ENCODE data around the gene GTF3C5. TPM values are rescaled to one million over a fixed set of nuclear protein-coding genes. Genes with fewer than 3 reads are reported as not detected.

The GTF3C5 gene
- total and polyA plus RNA-seq, 9 of the 15 experiments (the other 6 are each of a cell fraction or from before 2014, with no cell fraction given) = 3.8 to 118 (median 83.7) TPM

GRCh38 chr9:133058550-133059320 lies 27.9 kb downstream of the GTF3C5 start (continued):
- TF ChIP-seq ZNF609 (CRISPR knock-in tag; IDR thresholded peaks at IDR 0.05; ENCODE audit: borderline replicate concordance) (no peak), YBX1 (IDR thresholded peaks at IDR 0.05) (no peak), MCM7 (IDR thresholded peaks at IDR 0.05) (no peak), DPF2 (IDR thresholded peaks at IDR 0.05) (peak; percentile 65; the same call in 1 of the 2 replicates), GTF2F1 (IDR thresholded peaks at IDR 0.05; ENCODE audit: low read depth, low read length) (no peak), SLC30A9 (CRISPR knock-in tag; IDR thresholded peaks at IDR 0.05) (no peak), ZNF282 (CRISPR knock-in tag; IDR thresholded peaks at IDR 0.05) (no peak), KAT2B (IDR thresholded peaks at IDR 0.05; ENCODE audit: low read depth, low read length) (no peak), ASH1L (IDR thresholded peaks at IDR 0.05; ENCODE audit: borderline replicate concordance, low read depth, partially characterized antibody) (no peak), CCNT2 (IDR thresholded peaks at IDR 0.05; ENCODE audit: borderline replicate concordance, extremely low read depth, insufficient read length, low read depth, low read length) (no peak), SRSF1 (IDR thresholded peaks at IDR 0.05; ENCODE audit: low read depth, low read length) (no peak), ATF6 (CRISPR knock-in tag; IDR thresholded peaks at IDR 0.05) (no peak), NR2C2 (CRISPR knock-in tag; IDR thresholded peaks at IDR 0.05) (no peak), NR2C2 (tag; IDR thresholded peaks at IDR 0.05) (no peak), MLLT1 (IDR thresholded peaks at IDR 0.05) (peak in 1 of 2 experiments; percentile 85; a peak in 2 of 4 replicates)
